ENCODE results near the gene RETREG2.

Gene RETREG2

GRCh38 chr2:219177552-219178376, at the start of gene RETREG2:
Gene RETREG2 (plus strand): TSS chr2:219178275. CDS start chr2:219178353, 78 bp downstream.
- peak; percentile 62 for DNase-seq

GRCh38 chr2:219128396-219128795, 49.7 kb upstream of the RETREG2 start:
- no peak for DNase-seq

- no peak for DNase-seq
Observed at GRCh38 chr2:219129589-219129988, 48.5 kb upstream of the RETREG2 start.

- DNase-seq, result no peak
Observed at GRCh38 chr2:219131327-219131726, 46.7 kb upstream of the RETREG2 start.

- DNase-seq, result no peak
Observed at GRCh38 chr2:219131744-219132143, 46.3 kb upstream of the RETREG2 start.

DNA sequence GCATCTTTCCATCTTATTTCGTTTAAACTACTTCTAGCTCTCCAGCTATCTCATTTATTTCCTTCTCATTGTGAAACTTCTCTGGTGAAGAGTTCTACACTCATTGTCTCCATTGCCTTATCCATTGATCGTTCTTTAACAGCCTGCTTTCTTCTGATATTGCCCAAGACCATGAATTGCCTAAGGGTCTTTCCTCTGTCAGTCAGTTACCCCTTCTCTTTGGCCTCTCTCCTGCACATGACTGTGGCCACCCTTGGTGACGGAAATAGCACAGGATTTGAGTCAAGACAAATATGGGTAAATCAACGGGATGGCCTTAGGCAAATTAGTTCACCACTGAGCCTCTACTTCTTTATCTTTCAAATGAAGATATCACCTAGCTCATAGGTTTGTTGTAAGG, 44.1 kb upstream of the RETREG2 start:
- DNase-seq, result no peak

- no peak for DNase-seq
Observed at GRCh38 chr2:219140722-219141121, 37.4 kb upstream of the RETREG2 start.

GRCh38 chr2:219142329-219142728, 35.7 kb upstream of the RETREG2 start:
- DNase-seq, result no peak

DNA sequence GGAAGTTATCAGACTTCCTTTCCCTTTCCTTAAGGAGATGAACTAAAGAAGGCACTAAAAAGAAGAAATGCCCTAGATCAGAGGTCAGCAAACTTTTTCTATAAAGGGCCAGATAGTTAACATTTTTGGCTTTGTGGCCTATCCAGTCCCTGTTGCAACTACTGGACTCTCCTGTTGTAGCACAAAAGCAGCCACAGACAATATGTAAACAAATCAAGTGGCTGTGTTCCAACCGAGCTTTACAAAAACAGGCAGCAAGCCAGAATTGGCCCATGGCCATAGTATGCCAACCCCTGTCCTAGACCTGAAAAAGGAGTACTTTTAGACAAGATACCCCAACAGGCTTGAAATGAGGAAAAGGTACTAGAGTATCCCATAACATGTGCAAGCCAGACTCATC, 28.4 kb upstream of the RETREG2 start:
- DNase-seq, result no peak

- no peak for DNase-seq
Observed at GRCh38 chr2:219155054-219155644, 22.9 kb upstream of the RETREG2 start.

GRCh38 chr2:219157396-219157795, 20.7 kb upstream of the RETREG2 start:
- DNase-seq, result no peak

GRCh38 chr2:219158025-219158424, 20.1 kb upstream of the RETREG2 start:
- DNase-seq, result no peak

GRCh38 chr2:219158586-219158985, 19.5 kb upstream of the RETREG2 start:
- no peak for DNase-seq

GRCh38 chr2:219159771-219160185, 18.3 kb upstream of the RETREG2 start:
- no peak for DNase-seq

DNA sequence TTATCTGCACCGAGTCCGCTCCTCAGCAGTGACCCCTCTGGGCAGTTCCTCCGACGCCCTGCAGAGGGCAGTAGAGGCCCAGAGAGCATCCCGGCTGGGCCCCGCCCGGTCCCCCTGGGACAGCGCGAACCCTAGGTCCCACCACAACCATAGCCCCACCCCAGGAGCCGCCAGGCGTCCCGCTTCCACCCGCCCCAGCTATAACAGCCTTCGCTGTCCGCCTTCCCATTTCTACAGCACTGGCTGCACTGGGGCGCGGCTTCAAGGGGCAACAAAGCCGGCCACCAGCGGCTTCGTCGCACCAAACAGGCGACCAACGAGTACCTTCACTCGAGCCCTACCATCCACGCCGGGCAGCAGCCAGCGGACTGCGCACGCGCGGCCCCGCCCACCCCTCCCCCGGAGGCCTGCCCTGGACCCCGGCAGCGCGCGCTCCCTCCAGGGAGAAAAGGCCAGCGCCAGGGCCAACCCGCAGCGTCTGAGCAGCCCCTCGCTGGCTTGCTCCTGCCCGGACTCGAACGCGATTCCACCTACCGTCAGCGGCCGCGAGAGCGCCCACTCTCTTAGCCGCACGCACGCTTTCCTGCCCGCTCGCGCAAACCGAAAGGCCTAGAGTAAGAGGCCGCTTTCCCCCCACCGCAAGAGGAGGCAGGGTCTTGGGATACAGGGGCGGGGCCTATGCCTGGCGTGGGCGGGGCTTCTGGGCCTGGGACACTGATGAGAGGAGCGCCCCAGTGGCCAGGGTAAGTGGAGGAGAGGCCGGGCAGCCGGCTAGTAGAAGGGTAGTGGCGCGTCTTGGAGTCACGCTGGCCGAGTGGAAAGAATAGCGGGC, 17.7 kb upstream of the RETREG2 start, which contains the start of gene NHEJ1:
Gene NHEJ1, minus strand, starts transcription at position 630 of the 832 bp plus-strand sequence. CDS start 2,453 bp downstream, outside the sequence.
- DNase-seq, result peak; percentile 89 to 91

- DNase-seq, result no peak
Observed at GRCh38 chr2:219161097-219161496, 17.0 kb upstream of the RETREG2 start.

DNA sequence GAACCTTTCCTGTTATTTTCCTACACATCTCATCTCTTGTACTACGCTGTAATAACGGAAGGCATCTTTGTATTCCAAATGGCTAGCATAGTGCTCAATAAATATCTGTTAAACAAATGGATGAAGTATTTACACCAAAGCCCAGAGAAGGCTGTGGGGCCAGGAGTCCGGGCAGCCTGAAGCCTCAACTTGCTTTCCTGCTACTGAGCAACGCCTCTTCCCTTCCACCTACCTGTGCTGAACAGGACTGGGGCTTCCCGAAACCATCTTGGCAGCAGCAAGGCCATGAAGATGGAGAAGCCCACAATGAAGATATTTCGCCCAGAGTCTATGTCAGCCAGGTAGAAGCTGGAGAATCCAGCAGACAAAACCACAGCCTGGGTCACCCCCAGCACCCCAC, 14.9 kb upstream of the RETREG2 start:
- no peak for DNase-seq

- DNase-seq, result no peak
Observed at GRCh38 chr2:219165058-219165911, 12.8 kb upstream of the RETREG2 start.

DNA sequence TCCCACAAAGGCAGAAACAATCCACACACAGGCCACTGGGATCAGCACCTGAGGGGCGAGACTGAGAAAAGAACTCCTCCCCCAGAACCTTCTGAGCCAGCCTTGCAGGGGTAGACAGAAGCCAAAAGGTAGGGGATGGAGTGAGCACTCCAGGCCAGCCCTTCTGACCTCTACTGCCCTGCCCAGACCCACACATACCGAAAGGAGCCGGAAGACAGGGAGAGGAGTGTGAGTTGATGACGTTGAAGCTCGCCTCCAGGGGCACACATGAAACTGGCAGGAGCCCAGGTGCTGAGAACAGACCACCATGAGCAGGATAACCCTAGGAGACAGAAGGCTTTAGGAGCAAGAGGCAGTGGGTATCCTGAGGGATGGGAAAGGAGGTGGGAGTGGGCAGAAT, 10.1 kb upstream of the RETREG2 start:
- no peak for DNase-seq

DNA sequence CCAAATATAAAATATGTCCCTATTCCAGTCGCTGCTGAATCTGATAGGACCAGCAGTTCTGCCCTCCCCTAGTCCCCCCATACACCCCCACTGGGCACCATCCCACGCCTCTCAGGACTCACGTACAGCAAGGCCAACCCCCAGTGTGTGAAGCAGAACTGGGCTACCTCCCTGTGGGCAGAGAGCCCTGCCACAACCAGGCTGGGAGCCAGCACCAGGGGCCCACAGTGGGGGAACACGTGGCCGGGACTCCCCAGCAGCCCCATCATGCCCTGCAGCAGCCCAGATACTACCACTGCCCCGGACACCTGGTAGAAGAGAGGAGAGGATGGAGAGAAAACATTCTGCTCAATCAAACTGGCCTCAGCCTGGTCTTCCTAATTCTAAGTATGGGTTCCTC, 9.5 kb upstream of the RETREG2 start:
- no peak for DNase-seq

DNA sequence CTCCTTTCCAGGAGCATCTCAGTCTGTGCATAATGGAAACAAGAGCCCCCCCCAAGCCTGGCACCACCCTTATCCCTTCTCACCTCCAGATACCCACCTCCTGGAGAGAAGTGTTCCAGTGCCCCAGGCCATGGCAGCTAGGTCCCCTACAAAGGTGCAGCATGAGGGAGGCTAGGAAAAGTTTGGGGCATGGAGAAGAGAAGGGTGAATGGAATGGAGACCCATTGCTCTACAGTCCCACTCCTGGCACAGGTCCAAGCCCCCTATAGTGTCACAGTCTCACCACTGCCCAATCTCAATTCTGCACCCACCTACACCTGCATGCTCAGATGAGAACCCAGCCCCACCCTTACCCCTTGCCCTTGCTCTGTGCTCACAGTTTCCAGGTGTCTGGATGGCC, 9.1 kb upstream of the RETREG2 start:
- no peak for DNase-seq

GRCh38 chr2:219169930-219170654, 8.0 kb upstream of the RETREG2 start, which contains the start of gene SLC23A3:
Gene SLC23A3 (minus strand): TSS chr2:219170029. CDS start chr2:219169984, 45 bp downstream.
- DNase-seq, result no peak

All from activated CD4-positive, alpha-beta T cell treated with anti-CD3 and anti-CD28 coated beads, Interleukin-2, amount 50 U/mL, for 4 hours (primary cell).